Loucy (cell line): ENCODE measurements around the gene BICD1.

Experiments used
- EZH2phosphoT487 ChIP-seq: fragments of 200-600 bp; IDR thresholded peaks from 2 replicates; pipeline ENCODE4 v1.6.1; 2018; ENCODE audit warnings: antibody characterized with exemption, mild to moderate bottlenecking, moderate library complexity, borderline replicate concordance
- TF ChIP-seq, protein P1 (sequence below): fragments of 200-600 bp; sonication (generic); conservative IDR thresholded peaks from 2 replicates; pipeline ENCODE4 v1.5.1; 2014; ENCODE audit warnings: mild to moderate bottlenecking, antibody characterized with exemption, low read length

DNA sequence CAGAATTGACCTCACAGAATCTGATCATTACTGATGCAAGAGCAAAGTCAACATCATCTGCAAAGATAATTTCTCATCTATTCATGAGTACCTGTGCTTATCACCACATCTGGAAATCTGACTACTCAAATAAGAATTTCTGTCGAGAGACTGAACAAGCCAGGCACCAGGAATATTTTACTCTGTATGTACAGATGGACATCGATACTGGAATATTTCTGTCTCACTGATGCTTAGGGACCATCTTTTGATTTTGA, 105.2 kb downstream of the BICD1 start:
- TF ChIP-seq, protein P1, sequence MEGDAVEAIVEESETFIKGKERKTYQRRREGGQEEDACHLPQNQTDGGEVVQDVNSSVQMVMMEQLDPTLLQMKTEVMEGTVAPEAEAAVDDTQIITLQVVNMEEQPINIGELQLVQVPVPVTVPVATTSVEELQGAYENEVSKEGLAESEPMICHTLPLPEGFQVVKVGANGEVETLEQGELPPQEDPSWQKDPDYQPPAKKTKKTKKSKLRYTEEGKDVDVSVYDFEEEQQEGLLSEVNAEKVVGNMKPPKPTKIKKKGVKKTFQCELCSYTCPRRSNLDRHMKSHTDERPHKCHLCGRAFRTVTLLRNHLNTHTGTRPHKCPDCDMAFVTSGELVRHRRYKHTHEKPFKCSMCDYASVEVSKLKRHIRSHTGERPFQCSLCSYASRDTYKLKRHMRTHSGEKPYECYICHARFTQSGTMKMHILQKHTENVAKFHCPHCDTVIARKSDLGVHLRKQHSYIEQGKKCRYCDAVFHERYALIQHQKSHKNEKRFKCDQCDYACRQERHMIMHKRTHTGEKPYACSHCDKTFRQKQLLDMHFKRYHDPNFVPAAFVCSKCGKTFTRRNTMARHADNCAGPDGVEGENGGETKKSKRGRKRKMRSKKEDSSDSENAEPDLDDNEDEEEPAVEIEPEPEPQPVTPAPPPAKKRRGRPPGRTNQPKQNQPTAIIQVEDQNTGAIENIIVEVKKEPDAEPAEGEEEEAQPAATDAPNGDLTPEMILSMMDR: no peak
- TF ChIP-seq EZH2phosphoT487: no peak
